Stimulated activated naive B cell treated with anti-CD40 and anti-IgM and Interleukin-4, amounts not matched to agents 10 μg/mL and 1 μg/mL and 100 μg/mL, for 72 hours (primary cell): ENCODE data around the gene CHMP6.

Experiments used
- ATAC-seq, 2 donors: fragments of 150-1000 bp; cut with Tn5 transposase; replicated peaks; 2 replicates each; pipeline ENCODE4 v1.10.0; 2021; ENCODE audit warnings: moderate library complexity in 1 of 2
- DNase-seq: peaks from one replicate; pipeline ENCODE4 v3.0.0; 2021
- H3K27ac Mint-ChIP-seq: one replicate; pipeline ENCODE4 v1.8.0; 2022; ENCODE audit warnings: mild to moderate bottlenecking, mixed read lengths
- H3K27me3 Mint-ChIP-seq, 2 donors: one replicate each; pipeline ENCODE4 v1.8.0; 2022; ENCODE audit warnings: mixed read lengths in 2 of 2
- H3K36me3 Mint-ChIP-seq, 2 donors: one replicate each; pipeline ENCODE4 v1.8.0; 2022; ENCODE audit warnings: mixed read lengths in 2 of 2, mild to moderate bottlenecking in 1 of 2
- H3K4me1 Mint-ChIP-seq, 2 donors: one replicate each; pipeline ENCODE4 v1.8.0; 2022; ENCODE audit warnings: mixed read lengths in 2 of 2, mild to moderate bottlenecking in 1 of 2
- H3K4me3 Mint-ChIP-seq, 2 donors: one replicate each; pipeline ENCODE4 v1.8.0; 2022; ENCODE audit warnings: mild to moderate bottlenecking in 2 of 2, mixed read lengths in 2 of 2, moderate library complexity in 1 of 2
- H3K9me3 Mint-ChIP-seq, 2 donors: one replicate each; pipeline ENCODE4 v1.8.0; 2022; ENCODE audit warnings: mixed read lengths in 2 of 2, mild to moderate bottlenecking in 1 of 2

Gene CHMP6

DNA sequence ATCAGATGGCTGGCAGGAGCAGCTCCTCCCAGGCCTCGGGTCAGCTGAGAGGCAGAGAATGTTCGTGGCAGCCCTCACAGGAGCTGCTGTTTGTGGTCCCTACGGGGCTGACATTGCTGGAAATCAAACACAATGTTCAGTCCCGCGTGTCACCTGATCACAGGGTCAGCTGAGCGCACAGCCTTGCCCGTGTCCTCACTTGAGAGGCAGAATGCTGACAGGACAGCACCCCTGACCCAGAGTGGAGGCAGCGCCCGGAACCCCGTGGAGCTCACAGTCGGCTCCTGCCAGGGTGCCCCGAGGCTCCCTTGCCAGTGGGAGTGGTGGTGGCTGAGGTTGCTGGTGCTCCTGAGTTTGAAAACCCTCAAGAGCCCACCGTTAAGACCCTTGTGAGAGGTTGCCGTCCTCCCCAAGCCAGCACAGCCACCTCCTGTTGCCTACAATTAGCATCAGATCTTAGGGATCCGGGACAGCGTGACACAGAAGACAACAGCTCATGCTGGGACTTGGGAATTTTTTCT lies 3.6 kb upstream of the CHMP6 start:
- ATAC-seq (peak; percentile 6 to 16), DNase-seq (no peak)
- Mint-ChIP-seq H3K9me3 (no peaks in the 10 kb centered on the region), H3K4me3 (no peak overlapping the region), H3K4me1 (peaks cover 22 to 55% of the 10 kb centered on the region in 2 donors), H3K27ac (peak overlapping the region; percentile 56), H3K27me3 (no peaks in the 10 kb centered on the region), H3K36me3 (no peaks in the 10 kb centered on the region)

DNA sequence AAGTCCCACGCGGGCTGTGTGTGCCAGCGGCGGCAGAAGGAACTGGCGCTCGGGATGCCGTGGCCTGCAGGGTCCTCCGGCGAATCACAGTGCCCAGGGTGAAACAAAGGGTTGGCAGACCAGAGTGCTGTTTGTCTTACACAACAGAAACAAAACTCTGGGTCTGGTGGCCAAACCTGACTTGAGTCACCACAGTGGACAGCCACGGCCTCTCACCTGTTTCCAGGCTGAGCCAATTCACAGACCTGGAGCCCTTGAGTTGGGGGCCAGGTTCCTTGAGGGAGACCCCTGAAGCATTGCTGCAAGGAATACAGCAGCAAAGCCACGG lies 2.1 kb upstream of the CHMP6 start:
- DNase-seq (no peak), ATAC-seq (no peak)
- peaks cover 0 to 3% of the 10 kb centered on the region in 2 donors for H3K36me3 Mint-ChIP-seq
- no peak overlapping the region for H3K4me3 Mint-ChIP-seq
- no peak overlapping the region for H3K27ac Mint-ChIP-seq
- peaks cover 26 to 63% of the 10 kb centered on the region in 2 donors for H3K4me1 Mint-ChIP-seq
- no peaks in the 10 kb centered on the region for H3K27me3 Mint-ChIP-seq
- H3K9me3 Mint-ChIP-seq, result no peaks in the 10 kb centered on the region

DNA sequence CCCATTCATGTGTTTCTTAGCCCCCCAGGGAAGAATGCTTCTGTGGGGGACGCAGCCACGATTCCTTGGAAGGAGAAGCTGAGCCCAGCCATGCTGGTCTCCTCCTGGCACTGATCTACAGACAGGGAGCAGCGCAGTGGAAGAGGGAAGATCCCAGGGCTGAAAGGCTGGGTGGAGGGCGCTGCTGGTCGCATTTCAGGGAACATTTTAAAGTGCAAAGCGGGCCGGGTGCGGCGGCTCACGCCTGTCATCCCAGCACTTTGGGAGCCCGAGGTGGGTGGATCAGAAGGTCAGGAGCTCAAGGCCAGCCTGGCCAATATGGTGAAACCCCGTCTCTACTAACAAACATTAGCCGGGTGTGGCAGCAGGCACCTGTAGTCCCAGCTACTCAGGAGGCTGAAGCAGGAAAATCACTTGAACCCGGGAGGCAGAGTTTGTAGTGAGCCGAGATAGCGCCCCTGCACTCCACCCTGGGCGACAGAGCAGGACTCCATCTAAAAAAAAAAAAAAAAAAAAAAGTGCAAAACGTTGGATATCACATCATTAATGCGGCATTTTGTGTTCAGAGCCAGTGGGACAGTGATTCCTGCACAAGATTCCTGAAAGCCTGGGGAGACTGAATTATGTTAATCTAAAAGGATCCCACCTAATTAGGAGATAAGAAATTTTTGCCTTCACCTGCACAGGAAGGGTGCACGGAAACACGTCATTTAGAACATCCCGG lies 558 bp upstream of the CHMP6 start:
- H3K27me3 Mint-ChIP-seq, result no peaks in the 10 kb centered on the region
- peaks cover 26 to 57% of the 10 kb centered on the region in 2 donors for H3K4me1 Mint-ChIP-seq
- DNase-seq (no peak), ATAC-seq (peak; percentile 2 to 8)
- peak overlapping the region; percentile 88 for H3K27ac Mint-ChIP-seq
- H3K36me3 Mint-ChIP-seq, result peaks cover 11 to 12% of the 10 kb centered on the region in 2 donors
- H3K9me3 Mint-ChIP-seq, result no peaks in the 10 kb centered on the region
- peak overlapping the region; percentile 81 to 82 for H3K4me3 Mint-ChIP-seq

DNA sequence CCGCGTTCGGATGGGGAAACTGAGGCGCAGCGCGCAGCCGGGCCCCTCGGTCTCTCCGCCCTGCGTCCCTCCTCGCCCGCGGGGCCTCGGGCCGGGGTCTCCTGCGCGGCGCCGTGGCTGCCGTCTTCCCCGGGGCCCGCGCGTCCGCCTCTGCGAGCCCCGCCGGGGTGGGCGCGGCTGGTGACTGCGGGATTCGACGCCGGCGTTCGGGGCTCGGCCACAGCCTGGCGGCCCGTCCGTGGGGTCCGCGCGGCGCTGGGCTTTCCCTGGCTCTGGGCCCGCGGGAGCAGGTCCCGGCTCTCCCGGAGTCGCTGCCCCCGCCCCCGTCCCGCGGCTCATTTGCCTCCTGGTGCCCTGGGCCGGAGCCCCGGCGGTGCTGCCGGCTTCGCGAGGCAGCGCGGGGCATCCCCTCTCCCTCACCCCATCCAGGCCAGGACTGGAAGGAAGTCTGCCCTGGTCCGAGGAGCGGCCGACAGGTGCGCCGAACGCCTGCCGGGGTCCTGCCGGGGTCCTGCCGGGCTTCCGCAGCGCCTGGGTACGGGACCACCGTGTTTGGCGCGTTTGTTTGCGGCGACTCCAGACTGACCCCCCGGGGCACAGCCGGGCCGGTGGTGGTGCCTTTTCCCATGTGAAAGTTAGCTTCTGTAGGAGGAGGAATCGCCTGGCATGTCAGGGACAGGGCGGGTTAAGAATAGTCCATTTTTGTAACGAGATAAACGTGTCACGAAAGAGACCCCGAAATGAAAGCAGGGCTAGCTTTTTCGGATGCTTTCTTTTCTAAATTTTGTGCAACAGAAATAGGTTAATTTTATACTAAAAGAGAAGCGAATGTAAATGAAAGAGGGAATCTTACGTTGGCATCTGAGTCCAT lies 671 bp downstream of the CHMP6 start:
- Mint-ChIP-seq H3K27ac (peak overlapping the region; percentile 37), H3K4me1 (peaks cover 19 to 45% of the 10 kb centered on the region in 2 donors)
- ATAC-seq, result peak; percentile 25 to 42

DNA sequence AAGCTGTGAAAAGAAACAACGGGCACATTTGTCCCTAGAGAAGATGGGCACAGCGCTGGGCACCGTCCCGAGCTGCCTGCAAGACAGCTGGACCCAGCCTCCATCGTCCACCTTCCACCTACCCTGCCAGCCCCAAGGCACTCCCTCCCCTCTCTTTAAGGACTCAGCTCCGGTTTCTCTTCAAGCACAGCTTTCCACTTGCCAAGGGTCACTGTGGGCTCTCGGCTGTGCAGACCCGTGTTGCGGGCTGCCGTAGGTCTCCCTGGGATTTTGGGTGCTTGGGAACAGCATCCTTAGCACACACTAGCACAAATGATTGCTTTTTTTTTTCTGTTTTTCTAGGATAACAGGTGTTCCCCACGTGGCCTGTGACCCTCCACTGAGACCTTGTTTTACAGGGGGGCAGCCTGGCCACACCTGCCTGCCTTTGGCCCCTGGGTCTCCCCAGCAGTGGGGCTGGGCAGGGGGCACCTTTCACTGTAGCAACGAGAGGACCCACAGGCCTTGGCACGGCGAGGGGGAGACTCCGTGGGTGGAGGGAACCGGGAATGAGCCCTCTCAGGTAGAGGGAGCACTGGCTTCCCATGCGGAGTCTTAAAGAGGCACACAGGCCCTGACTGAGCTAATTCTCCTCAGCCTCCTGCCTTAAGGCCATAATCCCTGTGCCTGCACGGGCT lies 1.4 kb downstream of the CHMP6 start:
- H3K27ac Mint-ChIP-seq, result peak overlapping the region; percentile 37
- H3K4me3 Mint-ChIP-seq, result peak overlapping the region; percentile 76 to 81
- H3K4me1 Mint-ChIP-seq, result peaks cover 14 to 38% of the 10 kb centered on the region in 2 donors
- DNase-seq, result no peak
- peaks cover 20 to 21% of the 10 kb centered on the region in 2 donors for H3K36me3 Mint-ChIP-seq
- ATAC-seq, result no peak
- H3K9me3 Mint-ChIP-seq, result no peaks in the 10 kb centered on the region
- no peaks in the 10 kb centered on the region for H3K27me3 Mint-ChIP-seq

More for the DNA sequence above, 671 bp downstream of the CHMP6 start:
- no peaks in the 10 kb centered on the region for H3K9me3 Mint-ChIP-seq
- H3K36me3 Mint-ChIP-seq, result peaks cover 20 to 21% of the 10 kb centered on the region in 2 donors
- no peaks in the 10 kb centered on the region for H3K27me3 Mint-ChIP-seq
- DNase-seq, result no peak
- H3K4me3 Mint-ChIP-seq, result peak overlapping the region; percentile 76 to 81

DNA sequence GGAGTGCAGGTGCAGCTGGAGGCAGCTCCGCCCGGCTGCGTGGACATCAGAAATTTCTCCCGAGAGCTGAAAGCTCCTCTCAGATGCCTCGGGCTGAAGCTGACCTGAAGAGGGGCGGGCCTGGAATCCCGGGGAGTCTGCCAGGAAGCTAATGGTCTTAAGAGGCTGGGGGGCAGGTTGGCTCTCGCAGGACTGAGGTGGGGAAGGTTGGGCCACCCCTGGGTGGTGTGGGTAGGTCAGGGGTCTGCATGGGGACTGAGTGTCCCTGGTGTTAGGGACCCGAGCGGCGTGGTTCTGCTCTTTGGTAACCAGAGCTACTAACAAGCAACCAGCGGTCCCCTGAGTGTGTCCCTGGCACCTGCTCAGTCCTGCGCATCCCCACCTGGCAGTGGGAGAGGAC lies 3.5 kb downstream of the CHMP6 start:
- no peak overlapping the region for H3K27ac Mint-ChIP-seq
- no peaks in the 10 kb centered on the region for H3K27me3 Mint-ChIP-seq
- no peak for DNase-seq
- peaks cover 33 to 35% of the 10 kb centered on the region in 2 donors for H3K36me3 Mint-ChIP-seq
- no peaks in the 10 kb centered on the region for H3K9me3 Mint-ChIP-seq
- no peak overlapping the region for H3K4me3 Mint-ChIP-seq
- no peak for ATAC-seq
- H3K4me1 Mint-ChIP-seq, result peaks cover 10 to 25% of the 10 kb centered on the region in 2 donors

DNA sequence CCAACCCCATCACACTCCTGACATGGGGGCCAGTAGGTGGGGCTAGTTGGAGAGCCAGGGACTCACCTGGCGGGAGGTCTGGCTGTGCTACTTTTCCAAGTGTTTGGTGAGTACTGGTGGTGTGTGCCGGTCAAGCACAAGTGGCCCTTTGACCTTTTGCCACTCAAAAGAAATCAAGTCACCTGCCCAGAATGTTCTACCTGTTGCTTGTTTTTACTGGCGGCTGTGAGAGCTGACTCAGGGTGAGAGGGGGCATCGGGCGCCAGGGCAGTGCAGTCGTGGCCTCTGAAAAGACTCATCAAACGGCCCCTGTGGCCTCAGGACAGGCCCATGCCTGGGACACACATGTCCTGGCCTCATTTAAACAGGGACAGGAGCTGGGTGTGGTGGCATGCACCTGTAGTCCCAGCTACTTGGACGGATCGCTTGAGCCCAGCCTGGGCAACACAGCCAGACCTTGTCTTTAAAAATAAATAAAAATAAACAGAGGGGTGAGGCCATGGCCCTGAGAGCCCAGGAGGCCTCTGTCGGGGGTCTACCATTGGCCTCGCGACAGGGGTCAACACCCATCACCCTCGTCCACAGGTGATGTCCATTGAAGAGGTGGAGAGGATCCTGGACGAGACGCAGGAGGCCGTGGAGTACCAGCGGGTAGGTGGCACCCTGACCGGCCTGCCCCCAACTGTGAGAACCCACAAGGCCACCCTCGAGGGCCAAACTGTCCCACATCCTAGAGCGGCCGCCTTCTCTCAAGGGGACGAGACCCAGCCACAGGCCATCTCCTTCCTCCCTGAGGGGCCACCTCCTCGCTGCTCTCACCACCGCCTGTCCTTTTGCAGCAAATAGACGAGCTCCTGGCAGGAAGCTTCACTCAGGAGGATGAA lies 5.0 kb downstream of the CHMP6 start:
- DNase-seq, result no peak
- Mint-ChIP-seq H3K4me3 (no peak overlapping the region), H3K27ac (no peak overlapping the region), H3K9me3 (no peaks in the 10 kb centered on the region), H3K36me3 (peaks cover 35 to 41% of the 10 kb centered on the region in 2 donors), H3K27me3 (peaks cover 0 to 6% of the 10 kb centered on the region in 2 donors), H3K4me1 (peaks cover 9 to 15% of the 10 kb centered on the region in 2 donors)
- no peak for ATAC-seq

DNA sequence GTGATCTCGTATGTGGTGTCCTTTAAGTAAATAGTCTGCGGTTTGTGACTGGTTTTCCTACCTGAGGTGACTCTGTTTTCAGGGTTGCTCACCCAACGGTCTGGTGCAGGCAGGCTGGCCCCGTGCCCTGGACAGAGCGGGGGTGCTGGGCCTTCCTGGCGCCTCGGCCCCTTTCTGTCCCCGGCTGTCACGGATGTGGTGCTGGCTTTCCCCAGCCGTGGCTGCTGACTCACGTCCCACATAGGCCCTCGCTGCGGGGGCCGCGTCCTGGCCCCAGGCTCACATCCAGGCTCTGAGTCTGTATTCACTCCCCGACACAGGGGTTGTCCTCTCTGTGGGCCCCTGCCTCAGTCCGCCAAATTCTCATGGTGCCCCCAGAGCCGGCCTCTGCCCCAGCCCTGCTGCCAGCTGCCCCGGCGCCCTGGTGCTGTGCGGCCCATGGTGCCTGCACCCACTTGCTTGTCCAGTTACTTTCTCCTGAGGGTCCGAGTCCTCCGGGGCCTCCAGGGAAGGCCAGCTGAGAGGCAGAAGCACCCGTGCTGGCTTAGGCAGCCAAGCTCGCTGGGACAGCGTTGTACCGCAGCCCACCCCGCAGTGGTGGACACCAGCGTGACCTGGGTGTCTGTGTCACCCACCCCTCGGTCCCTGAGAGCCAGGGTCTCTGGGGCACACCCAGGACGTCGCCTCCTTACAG lies 5.9 kb downstream of the CHMP6 start:
- DNase-seq (no peak), ATAC-seq (no peak)
- H3K27ac Mint-ChIP-seq, result no peak overlapping the region
- no peaks in the 10 kb centered on the region for H3K9me3 Mint-ChIP-seq
- H3K27me3 Mint-ChIP-seq, result peaks cover 0 to 10% of the 10 kb centered on the region in 2 donors
- H3K4me3 Mint-ChIP-seq, result no peak overlapping the region
- peaks cover 9 to 17% of the 10 kb centered on the region in 2 donors for H3K4me1 Mint-ChIP-seq
- peaks cover 35 to 41% of the 10 kb centered on the region in 2 donors for H3K36me3 Mint-ChIP-seq

DNA sequence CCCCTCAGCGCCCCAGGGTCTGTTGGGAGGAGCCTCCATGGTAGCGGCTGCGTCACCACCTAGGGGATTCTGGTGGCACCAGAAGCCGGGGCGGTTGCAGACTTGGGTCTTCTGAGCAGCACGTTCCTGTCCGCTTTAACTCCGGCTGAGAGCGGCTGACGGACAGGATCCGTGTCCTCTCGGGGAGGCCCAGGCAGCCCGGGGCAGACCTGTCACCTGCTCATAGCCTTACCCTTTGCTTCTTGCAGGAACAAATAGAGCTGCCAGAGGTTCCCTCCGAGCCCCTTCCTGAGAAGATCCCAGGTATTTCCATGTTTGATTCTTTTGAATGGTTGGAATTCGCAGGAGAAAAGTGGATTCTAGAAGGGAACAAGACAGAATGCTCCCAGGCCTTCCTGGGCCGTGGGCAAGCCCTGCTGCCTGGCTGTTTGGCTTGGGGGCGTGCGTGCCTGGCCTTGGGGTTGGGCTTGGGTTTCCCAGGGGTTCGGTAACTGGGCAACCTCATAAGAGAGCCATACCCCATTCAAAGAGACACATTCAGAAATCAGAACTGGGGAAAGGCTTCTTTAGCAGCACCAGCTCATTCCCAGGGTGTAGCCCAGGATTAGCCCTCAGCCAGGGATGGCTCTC lies 6.6 kb downstream of the CHMP6 start:
- DNase-seq (no peak), ATAC-seq (no peak)
- no peak overlapping the region for H3K27ac Mint-ChIP-seq
- H3K27me3 Mint-ChIP-seq, result peaks cover 6 to 14% of the 10 kb centered on the region in 2 donors
- H3K4me1 Mint-ChIP-seq, result peaks cover 4 to 14% of the 10 kb centered on the region in 2 donors
- H3K4me3 Mint-ChIP-seq, result no peak overlapping the region
- no peaks in the 10 kb centered on the region for H3K9me3 Mint-ChIP-seq
- H3K36me3 Mint-ChIP-seq, result peaks cover 35 to 41% of the 10 kb centered on the region in 2 donors

DNA sequence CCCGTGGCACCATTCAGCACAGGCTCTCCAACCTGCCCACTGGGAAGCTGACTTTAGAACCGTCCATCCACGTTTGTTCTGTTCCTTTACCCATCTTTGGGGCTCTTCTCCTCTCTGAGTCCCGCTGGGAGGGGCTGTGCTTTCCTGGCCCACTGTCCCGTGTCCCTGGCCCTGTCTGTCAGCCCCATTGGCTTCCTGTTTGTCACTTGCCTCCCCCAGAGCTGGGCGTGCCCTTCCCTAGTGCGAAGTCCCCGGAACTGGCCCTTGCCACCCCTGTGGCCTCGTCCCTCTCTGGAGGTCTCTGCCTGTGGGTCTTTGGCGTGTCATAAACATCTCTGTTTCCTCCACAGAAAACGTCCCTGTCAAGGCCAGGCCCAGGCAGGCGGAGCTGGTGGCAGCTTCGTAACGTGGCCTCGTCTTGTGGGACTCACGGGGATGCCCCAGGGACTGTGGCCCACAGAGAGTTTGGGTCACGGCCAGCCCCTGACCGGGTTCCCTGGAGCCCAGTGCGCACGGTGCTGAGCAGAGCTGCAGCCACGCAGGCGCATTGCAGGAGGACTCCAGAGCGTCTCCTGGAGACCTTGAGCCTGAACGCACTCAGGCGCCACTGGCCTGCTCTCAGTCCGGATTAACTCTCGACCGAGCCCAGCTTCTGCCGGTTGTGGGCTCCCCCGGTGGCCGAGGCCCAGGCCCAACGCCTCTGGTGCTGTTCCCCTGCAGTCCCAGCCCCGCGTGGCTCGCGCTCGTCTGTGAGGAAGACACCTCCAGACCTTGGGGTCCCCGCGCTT lies 7.3 kb downstream of the CHMP6 start:
- peaks cover 35 to 41% of the 10 kb centered on the region in 2 donors for H3K36me3 Mint-ChIP-seq
- H3K9me3 Mint-ChIP-seq, result no peaks in the 10 kb centered on the region
- ATAC-seq (no peak), DNase-seq (no peak)
- H3K4me1 Mint-ChIP-seq, result peaks cover 4 to 14% of the 10 kb centered on the region in 2 donors
- no peak overlapping the region for H3K27ac Mint-ChIP-seq
- no peak overlapping the region for H3K4me3 Mint-ChIP-seq
- H3K27me3 Mint-ChIP-seq, result peaks cover 13 to 21% of the 10 kb centered on the region in 2 donors

DNA sequence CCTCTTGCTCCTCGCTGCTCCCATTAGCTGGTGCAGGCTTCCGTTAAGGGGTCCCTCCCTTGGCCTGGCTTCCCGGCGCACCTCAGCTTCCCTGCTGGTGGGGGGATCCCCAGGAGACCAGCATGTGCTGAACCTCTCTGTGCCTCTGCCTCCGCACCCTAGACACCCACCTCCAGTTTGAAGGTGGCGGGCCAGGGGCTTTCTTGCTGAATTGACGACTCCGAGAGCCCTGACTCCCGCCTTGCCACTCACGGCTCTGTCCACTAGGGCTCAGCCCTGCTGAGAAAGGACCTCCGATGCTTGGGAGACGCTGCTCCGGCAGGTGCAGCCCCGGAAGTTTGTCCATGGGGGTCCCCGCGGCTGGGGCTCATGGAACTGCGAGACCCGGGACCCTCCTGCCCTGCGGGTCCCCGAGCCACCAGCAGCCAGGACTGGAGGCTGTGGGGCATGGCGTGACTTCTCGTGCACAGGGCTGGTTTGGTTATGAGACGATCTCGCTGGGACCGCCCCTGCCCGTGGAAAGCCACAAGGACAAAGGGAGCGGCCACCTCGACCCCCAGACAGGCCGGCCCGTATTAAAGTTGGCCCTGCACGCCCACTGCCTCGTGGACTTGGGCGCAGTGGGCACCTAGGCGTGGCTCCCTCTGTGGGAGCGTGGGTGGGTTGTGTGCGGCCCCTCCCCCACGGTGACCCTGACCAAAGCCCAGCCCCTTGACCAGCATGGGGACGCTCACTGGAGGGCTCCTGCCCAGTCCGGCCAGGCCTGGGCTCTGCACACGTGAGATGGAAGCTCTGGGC lies 8.1 kb downstream of the CHMP6 start:
- Mint-ChIP-seq H3K27ac (no peak overlapping the region), H3K27me3 (peaks cover 18 to 24% of the 10 kb centered on the region in 2 donors), H3K4me3 (no peak overlapping the region), H3K4me1 (peaks cover 7 to 19% of the 10 kb centered on the region in 2 donors), H3K36me3 (peaks cover 35 to 38% of the 10 kb centered on the region in 2 donors), H3K9me3 (no peaks in the 10 kb centered on the region)
- no peak for ATAC-seq
- DNase-seq, result no peak
